Embryonic facial prominence (tissue), 1 donor: Measurements from ENCODE around the gene ADH5.
"Not testable (repeated sequence)": the region's sequence is repeated elsewhere in the genome, so short reads cannot be mapped to it uniquely, and the experiment has no call there.

Source experiments
- DNase-seq: peaks from one replicate; pipeline ENCODE4 v3.0.0-alpha.2; 2016; ENCODE audit errors: extremely low spot score

The ADH5 gene

DNA sequence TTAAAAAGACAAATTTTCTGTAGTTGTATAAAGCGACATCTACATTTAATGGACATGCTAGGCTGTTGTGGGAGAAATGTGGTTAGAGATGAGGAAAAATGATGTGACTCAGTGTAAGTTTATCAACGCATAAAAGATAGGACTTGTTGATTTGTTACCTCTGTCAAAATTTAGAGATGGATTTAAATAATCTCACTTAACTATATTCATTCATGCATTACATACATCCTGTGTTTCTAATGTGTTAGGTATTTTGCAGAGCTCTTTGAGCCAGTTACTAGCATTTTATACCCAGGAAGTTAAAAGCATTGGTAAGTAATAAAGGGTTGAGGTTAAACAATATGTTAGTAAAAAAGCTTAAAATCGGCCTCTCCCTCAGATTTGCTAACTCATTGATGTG is 58.7 kb downstream of the ADH5 start:
- no peak for DNase-seq

DNA sequence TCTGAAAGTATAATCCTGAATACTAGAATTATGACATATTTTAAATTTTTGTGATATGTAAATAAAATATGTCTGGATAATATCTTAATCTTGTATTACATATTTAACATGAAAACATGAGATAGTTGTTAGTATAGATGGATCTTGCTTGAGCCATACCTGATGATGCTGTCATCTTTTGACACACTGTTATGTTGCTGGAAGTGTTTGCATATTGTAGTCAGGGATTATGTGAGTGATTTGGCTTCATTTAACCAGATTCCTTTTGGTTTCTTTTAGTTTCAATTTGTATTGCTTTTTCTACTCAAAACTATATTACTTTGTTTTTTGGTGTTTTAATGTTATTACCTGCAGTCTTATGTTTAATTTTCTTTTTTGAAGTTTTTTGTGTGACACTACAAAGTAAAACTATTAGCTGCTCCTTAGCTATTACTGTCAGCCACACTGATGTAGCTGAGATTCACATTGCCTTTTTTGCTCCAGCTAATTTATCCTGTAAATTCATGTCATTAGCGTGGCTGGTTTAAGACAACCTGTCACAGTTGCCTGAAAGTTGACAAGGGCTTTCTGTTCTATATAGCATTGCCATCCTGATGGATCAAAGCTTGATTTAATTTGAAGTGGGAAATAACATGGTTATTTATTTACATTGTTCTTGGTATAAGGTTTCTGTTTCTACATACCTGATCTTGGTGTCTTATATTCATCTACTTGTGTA is 59.4 kb downstream of the ADH5 start:
- no peak for DNase-seq

DNA sequence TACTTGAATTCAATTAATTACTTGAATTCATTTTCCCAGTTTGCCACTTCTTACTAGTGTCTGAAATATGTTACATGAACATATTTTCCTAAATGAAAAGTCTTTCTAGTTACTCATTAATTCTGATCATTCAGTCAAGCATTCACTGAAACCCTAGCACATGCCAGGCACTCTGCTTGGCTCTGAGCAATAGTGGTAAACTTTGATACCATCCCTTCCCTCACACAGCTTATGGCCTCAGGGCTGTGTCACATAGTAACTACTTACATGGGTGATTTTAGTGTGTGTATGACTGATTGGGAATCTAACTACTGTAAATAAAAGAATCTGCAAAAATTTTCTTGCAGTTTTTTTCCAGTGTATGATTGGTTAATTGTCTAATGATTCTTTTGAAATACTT is 60.4 kb downstream of the ADH5 start:
- DNase-seq: no peak

DNA sequence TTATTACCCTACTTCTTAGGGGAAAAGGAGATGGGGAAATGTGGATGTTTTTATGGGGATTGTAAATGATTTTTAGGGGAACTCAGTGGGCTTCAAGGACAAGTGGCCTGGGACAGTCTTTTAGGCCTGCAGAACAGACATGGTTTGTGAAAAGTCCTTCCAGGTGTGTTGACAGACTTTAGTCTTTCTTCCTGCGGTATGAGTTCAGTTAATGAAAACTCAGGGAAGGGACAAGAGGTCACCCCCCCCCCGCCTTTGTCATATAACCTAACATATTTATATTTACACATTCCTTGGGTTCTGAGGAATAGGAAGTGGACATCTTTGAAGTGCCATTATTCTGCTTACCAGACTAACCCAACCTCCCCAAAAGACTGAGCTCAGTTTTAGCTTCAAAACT is 61.3 kb downstream of the ADH5 start:
- DNase-seq: no peak

DNA sequence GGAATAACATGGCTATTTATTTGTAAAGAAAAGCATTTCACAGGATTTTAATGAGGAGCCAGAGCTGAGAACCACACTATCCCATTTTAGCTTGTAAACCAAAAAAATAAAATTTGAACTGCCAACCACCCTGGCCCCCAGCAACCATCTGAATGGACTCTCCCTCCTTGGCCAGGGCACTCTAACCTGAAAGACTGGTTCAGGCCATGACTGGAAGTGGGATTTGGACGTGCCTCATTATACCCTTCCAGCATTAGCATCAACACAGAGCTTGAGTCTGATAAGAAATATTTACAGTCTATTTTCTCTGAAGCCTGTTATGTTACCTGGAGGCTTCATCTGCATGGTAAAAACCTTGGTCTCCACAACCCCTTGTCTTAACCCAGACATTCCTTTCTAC is 63.1 kb downstream of the ADH5 start:
- DNase-seq: no peak

- no peak for DNase-seq
Measured at GRCh38 chr4:99024481-99025275, 63.9 kb downstream of the ADH5 start.

DNA sequence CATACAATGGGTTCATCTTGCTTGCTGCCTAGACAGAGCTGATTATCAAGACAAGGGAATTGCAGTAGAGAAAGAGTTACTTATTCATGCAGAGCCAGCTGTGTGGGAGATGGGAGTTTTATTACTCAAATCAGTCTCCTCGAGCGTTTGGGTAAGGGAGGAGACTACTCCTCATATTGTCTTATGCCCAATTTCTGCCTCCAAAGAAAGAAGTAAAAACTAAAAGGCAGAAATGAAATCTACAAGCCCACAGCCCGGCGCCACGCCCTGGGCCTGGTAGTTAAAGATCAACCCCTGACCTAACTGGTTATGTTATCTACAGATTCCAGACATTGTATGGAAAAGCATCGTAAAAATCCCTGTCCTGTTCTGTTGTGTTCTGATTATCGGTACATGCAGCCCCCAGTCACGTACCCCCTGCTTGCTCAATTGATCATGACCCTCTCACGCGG is 64.8 kb downstream of the ADH5 start:
- DNase-seq: not testable (repeated sequence)

DNA sequence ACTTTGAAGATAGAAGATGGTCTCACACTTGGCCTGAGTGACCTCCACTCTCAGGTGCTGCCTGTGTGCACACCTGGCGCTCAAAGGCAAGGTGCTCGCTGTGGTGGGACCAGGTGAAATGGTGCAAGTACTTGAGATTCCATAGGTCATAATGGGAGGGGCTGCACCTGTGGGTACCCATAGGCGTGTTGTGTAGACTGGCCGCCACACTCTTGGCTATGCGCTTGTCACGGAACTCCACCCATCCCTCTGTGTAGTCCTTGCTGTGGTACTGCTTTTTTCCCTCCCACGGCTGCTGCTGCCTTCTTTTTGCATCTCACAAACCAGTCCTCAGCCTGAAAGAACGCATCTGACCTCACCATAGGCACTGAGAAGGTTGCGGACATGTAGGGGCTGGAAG is 66.0 kb downstream of the ADH5 start:
- no peak for DNase-seq

DNA sequence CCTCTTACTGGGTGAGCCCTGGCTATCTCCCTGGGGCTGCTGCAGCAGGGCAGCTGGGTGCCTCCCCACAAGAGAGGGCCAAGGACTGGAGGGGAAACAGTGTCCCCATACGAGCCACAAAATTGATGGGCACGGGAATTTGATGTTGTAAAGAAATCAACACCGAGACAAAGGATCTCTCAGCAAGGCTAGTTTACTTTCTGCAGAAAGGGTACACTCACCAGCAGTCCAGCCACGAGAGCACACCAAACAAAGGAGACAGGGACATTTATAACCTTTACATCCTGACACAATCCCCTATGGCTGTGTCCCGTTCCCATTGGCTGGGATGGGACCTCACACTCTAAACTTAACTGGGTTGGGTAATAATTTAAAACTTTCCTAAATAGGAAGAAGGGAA is 67.2 kb downstream of the ADH5 start:
- DNase-seq: no peak
